Adrenal gland (tissue), 12 donors: ENCODE data around the gene TCERG1L. TPM values are rescaled to one million over a fixed set of nuclear protein-coding genes. Genes with fewer than 3 reads are reported as not detected.

ENCODE experiments used
- DNase-seq, 7 donors: peaks; one replicate each; pipeline ENCODE4 v3.0.0-alpha.2; 2019 to 2020
- H3K27ac ChIP-seq, 5 donors: fragments of 200-600 bp; sonication (generic) in 4 of 5; 1 replicate in 3 of 5; 2 replicates in 2 of 5; pipeline versions ENCODE4 v1.5.1 to v1.8.0; 2016 to 2020; ENCODE audit warnings: mild to moderate bottlenecking in 1 of 5
- H3K27me3 ChIP-seq: fragments of 200-600 bp; 2 replicates; pipeline ENCODE4 v1.8.0; 2021
- H3K36me3 ChIP-seq, 2 donors: fragments of 200-600 bp; replicated peaks in 1 of 2; 1 replicate in 1 of 2; 2 replicates in 1 of 2; pipeline versions ENCODE4 v1.5.1 to v1.8.0; 2018 to 2022
- H3K4me1 ChIP-seq, 2 donors: fragments of 200-600 bp; replicated peaks in 1 of 2; 1 replicate in 1 of 2; 2 replicates in 1 of 2; pipeline versions ENCODE4 v1.5.1 to v1.8.0; 2018 to 2021
- H3K4me3 ChIP-seq, 4 donors: fragments of 200-600 bp; sonication (generic) in 3 of 4; one replicate each; pipeline ENCODE4 v1.5.1; 2016 to 2018
- H3K9me3 ChIP-seq, 3 donors: fragments of 200-600 bp; sonication (generic) in 1 of 3; replicated peaks in 1 of 3; 1 replicate in 2 of 3; 2 replicates in 1 of 3; pipeline versions ENCODE4 v1.5.1 to v1.8.0; 2016 to 2021
- POLR2A ChIP-seq, 2 donors: fragments of 450-650 bp; IDR thresholded peaks; one replicate each; pipeline ENCODE4 v1.6.1; 2017; ENCODE audit warnings: antibody characterized with exemption in 2 of 2, mild to moderate bottlenecking in 2 of 2, moderate library complexity in 1 of 2
- WGBS, 4 donors: extraction: QIAGEN DNeasy Blood & Tissue Kit in 2 of 4; methylation state at CpG; one replicate each; pipeline versions ENCODE4 v1.1.5 to v1.1.7; 2013 to 2017; 5-methylcytosine and 5-hydroxymethylcytosine counted together
- intact Hi-C, 2 donors: fragments of 100-400 bp; cut with DNase I; formaldehyde crosslinking; loops; one replicate each; pipeline versions ENCODE4 v1.14.1 to v1.15.0; 2022 to 2023
- polyA plus RNA-seq, 3 donors: library from polyadenylated mRNA; stranded (reverse); fragments of 200-250 nt in 2 of 3; fragments of 350-450 nt in 1 of 3; fragmentation: Illumina TruSeq in 1 of 3; extraction: RNeasy Lipid Tissue Mini Kit (QIAGEN cat#74804) in 1 of 3; gene quantifications; one replicate each; pipeline ENCODE4 v1.2.3, GENCODE V29; 2013 to 2014
- total RNA-seq, 9 donors: library from RNA; depleted of rRNA in 4 of 9; stranded (reverse); fragments of >200 nt in 4 of 9; fragments of 120-200 nt in 1 of 9; fragmentation: NEBNext Ultra II Directional in 1 of 9; extraction: Animal tissue kit (Norgen Biotek cat#: 25700) in 1 of 9; gene quantifications; one replicate each; pipeline versions ENCODE4 v1.1.0 to v1.2.4, GENCODE V29; 2013 to 2023
- TF ChIP-seq, protein P1 (sequence below), 6 experiments: fragments of 450-650 bp in 4 of 6; fragments of 200-600 bp in 2 of 6; sonication (generic) in 1 of 6; IDR thresholded peaks; 1 replicate in 5 of 6; 2 replicates in 1 of 6; pipeline versions ENCODE4 v1.5.1 to v1.8.0; 2016 to 2021; ENCODE audit warnings: antibody characterized with exemption in 6 of 6, mild to moderate bottlenecking in 2 of 6, moderate library complexity in 1 of 6
- donor health status: healthy with polysubstance abuse.
- donor health status: Bipolar disorder and iron deficiency.
- donor health status: DM: yes; HTN: yes; CAD: no.
- donor health status: DM: no; HTN: no; CAD: no.
- donor health status: DM: no; HTN: no; CAD: no.
- donor health status: DM: yes; HTN: yes; CAD: no.

Gene TCERG1L
- total and polyA plus RNA-seq, 12 donors = 0.17 to 3.4 (median 0.97) TPM

DNA sequence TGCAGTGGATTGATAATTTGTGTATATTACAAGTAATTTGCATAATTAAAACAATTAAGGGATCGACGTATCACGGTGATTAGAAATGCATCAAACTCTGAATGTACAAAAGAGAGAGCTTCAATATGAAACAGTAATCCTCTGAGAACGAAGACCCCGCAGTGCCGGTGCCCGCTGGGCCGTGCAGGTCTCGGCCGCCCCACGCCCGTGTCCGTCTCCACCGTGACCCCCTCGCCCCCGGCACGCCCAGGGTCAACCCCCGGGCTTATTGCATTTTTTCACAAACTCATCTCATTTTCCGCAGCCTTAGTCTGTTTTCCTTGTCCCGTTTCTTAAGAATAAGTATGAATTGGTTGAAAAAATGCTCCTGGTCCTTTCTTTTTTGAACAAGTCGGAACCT lies 218.6 kb downstream of the TCERG1L start:
- no peak overlapping the region for H3K27ac ChIP-seq
- no peaks in the 10 kb centered on the region for H3K9me3 ChIP-seq
- peaks cover 0 to 4% of the 10 kb centered on the region in 2 donors for H3K4me1 ChIP-seq
- H3K27me3 ChIP-seq = no peaks in the 10 kb centered on the region
- TF ChIP-seq, protein P1, sequence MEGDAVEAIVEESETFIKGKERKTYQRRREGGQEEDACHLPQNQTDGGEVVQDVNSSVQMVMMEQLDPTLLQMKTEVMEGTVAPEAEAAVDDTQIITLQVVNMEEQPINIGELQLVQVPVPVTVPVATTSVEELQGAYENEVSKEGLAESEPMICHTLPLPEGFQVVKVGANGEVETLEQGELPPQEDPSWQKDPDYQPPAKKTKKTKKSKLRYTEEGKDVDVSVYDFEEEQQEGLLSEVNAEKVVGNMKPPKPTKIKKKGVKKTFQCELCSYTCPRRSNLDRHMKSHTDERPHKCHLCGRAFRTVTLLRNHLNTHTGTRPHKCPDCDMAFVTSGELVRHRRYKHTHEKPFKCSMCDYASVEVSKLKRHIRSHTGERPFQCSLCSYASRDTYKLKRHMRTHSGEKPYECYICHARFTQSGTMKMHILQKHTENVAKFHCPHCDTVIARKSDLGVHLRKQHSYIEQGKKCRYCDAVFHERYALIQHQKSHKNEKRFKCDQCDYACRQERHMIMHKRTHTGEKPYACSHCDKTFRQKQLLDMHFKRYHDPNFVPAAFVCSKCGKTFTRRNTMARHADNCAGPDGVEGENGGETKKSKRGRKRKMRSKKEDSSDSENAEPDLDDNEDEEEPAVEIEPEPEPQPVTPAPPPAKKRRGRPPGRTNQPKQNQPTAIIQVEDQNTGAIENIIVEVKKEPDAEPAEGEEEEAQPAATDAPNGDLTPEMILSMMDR (IDR thresholded peaks at IDR 0.05) = no peak
- TF ChIP-seq POLR2A (IDR thresholded peaks at IDR 0.05) = no peak
- no peak for DNase-seq
- 95 to 97% (median 96%) methylated on average over 21 of the region's 21 CpGs for WGBS, 4 donors
- H3K4me3 ChIP-seq = no peak overlapping the region
- intact Hi-C loops = no loop called here
- no peaks in the 10 kb centered on the region for H3K36me3 ChIP-seq

DNA sequence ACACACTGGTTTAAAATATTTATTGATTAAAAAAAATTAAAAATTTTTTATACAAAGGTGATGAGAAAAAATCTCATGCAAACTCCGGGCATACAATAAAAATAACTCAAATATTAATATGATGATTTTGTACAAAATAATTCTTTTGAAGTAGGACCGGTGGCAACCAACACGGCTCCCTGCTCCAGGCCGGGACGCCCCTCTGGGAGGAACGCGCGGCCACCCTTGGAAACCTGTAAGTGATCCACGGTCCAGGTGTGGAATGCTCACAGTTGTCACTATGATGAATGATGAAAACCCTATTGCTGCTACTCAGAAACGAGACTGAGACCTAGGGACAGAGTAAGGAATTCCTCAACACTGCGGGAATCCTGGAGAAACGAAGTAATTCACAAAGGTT lies 219.1 kb downstream of the TCERG1L start:
- WGBS, 4 donors = 94 to 95% (median 94%) methylated on average over 12 of the region's 12 CpGs
- no peaks in the 10 kb centered on the region for H3K9me3 ChIP-seq
- intact Hi-C loops = no loop called here
- H3K4me1 ChIP-seq = peaks cover 0 to 4% of the 10 kb centered on the region in 2 donors
- H3K4me3 ChIP-seq = no peak overlapping the region
- no peaks in the 10 kb centered on the region for H3K27me3 ChIP-seq
- DNase-seq = no peak
- no peaks in the 10 kb centered on the region for H3K36me3 ChIP-seq
- TF ChIP-seq, protein P1 (IDR thresholded peaks at IDR 0.05) = no peak
- TF ChIP-seq POLR2A (IDR thresholded peaks at IDR 0.05) = no peak
- no peak overlapping the region for H3K27ac ChIP-seq

DNA sequence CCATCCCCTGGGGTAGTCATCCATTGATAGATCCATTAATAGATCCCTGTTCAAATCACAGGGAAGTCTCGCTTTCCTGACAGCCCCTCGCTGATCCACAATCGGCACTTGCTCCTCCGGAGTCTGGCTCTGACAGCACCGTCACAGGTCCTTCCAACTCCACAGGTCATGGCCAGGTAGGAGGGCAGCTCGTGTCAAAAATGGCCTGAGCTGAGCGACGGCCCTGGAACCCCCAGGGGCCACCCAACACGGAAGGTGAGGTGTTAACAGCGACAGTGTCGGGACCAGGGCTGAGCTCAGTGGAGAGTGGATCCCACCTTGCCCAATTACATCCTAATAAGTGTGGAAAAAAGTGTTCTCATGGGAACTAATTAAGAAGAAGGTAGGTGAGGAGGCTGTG lies 219.8 kb downstream of the TCERG1L start:
- Histone ChIP-seq H3K9me3 (no peaks in the 10 kb centered on the region), H3K27ac (no peak overlapping the region), H3K27me3 (no peaks in the 10 kb centered on the region), H3K36me3 (no peaks in the 10 kb centered on the region), H3K4me3 (no peak overlapping the region), H3K4me1 (peaks cover 0 to 4% of the 10 kb centered on the region in 2 donors)
- intact Hi-C loops = no loop called here
- WGBS, 4 donors = 90 to 96% (median 94%) methylated on average over 11 of the region's 11 CpGs
- no peak for DNase-seq
- no peak for TF ChIP-seq POLR2A (IDR thresholded peaks at IDR 0.05)
- TF ChIP-seq, protein P1 (IDR thresholded peaks at IDR 0.05) = no peak

DNA sequence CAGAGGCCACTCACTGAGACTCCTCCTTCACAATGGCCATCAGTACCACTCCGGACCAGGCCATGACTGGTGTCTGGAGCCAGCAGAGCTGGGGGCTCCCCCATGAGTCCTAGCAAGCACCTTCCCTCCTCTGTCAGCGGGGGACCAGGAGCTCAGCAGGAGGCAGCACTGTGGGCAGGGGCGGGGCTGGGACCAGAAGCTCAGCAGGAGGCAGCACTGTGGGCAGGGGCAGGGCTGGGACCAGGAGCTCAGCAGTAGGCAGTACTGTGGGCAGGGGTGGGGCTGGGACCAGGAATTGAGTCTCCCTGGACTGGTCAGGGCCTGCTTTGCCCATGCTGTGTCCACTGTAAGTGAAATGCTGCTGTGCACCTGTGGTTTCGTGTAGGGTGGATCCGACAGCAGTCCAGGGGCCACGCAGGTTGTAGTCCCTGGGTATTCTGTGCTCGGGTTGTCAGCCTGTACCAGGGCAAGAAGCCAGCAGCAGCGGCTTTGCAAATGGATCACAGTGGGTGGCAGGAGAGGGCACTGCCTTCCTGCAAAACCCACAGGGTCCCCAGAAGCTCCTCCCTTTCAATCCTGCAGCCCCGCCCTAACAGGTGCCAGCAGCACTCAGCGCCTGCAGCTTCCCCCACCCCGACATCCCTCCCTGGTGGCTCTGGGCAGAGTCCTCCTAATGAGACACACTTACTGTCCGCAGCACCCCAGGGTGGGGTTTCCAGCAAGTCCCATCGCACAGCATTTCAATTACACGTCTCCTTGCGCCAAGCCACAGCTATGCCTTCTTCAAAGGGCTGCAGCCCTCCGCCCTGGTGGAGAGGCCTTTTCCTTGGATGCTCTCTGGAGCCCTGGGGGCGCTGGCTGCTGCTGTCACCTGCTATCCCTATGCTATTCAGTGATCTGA lies 220.5 kb downstream of the TCERG1L start:
- no peaks in the 10 kb centered on the region for H3K36me3 ChIP-seq
- no peaks in the 10 kb centered on the region for H3K27me3 ChIP-seq
- WGBS, 4 donors = 87 to 100% (median 93%) methylated on average over 11 to 17 of the region's 17 CpGs
- intact Hi-C loops = no loop called here
- no peak overlapping the region for H3K27ac ChIP-seq
- TF ChIP-seq POLR2A (IDR thresholded peaks at IDR 0.05) = no peak
- TF ChIP-seq, protein P1 (IDR thresholded peaks at IDR 0.05) = no peak
- no peak overlapping the region for H3K4me3 ChIP-seq
- no peaks in the 10 kb centered on the region for H3K9me3 ChIP-seq
- peaks cover 0 to 4% of the 10 kb centered on the region in 2 donors for H3K4me1 ChIP-seq
- no peak for DNase-seq
